AG10803 (cell line): ENCODE data around the gene NXPH1.

Experiments
- DNase-seq: peaks from one replicate; pipeline ENCODE4 v3.0.0; 2010; ENCODE audit warnings: low read depth
- H3K4me3 ChIP-seq: 2 replicates; pipeline ENCODE4 v1.5.1; 2011; ENCODE audit warnings: mild to moderate bottlenecking, low read length, control low read depth
- CTCF ChIP-seq: conservative IDR thresholded peaks from 2 replicates; pipeline ENCODE4 v1.5.1; 2011; ENCODE audit warnings: mild to moderate bottlenecking, low read length, control low read depth, inconsistent platforms

Gene NXPH1

GRCh38 chr7:8442051-8442813 is 8.8 kb downstream of the NXPH1 start:
- TF ChIP-seq CTCF: no peak

GRCh38 chr7:8442814-8443304 is 9.4 kb downstream of the NXPH1 start:
- H3K4me3 ChIP-seq: no peak overlapping the region
- no peak for TF ChIP-seq CTCF
- peak; percentile 3 for DNase-seq

More at GRCh38 chr7:8442051-8442813, 8.8 kb downstream of the NXPH1 start:
- no peak for DNase-seq
- H3K4me3 ChIP-seq: no peak overlapping the region

DNA sequence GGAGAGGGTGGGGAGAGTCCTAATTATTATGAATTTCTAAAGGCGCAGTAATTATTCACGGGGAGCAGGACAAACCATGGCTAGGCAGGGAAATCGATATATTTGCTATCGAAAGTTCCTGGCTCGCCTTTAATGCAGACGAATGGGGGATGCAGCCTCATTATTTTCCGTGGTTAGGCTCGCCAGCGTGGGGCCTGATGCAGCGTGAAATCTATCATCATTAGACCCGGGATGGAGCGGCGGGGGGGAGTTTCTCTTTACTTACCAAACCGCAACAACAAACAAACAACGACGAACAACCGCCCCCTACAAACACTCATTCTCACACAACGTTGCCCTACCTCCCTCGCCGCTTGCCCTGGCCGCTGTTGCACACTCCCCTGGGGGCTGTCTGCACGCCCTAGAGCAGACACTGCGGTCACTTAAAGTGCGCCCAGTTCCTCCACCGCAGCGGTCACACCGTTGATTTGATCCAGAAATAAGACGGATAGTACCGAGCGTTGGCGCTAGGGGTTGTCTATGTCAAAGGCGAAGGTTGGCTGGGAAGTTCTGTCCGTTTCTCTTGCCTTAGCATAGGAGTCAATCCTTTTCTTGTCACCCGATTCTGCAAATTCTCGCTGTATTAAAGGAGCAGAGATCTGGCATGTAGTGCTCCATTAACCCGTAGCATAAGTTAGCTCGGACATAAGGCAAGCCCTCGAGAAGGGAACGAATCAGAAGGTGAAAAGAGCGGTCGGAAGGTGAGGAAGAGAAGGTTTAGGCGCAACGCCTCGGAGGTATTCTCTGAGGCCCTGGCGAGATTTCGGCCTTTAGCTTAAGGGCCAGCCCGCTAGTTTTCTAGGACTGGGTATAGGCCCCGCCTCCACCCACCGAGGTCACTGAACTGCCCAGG is 10.4 kb downstream of the NXPH1 start:
- H3K4me3 ChIP-seq: no peak overlapping the region
- DNase-seq: no peak
- no peak for TF ChIP-seq CTCF

DNA sequence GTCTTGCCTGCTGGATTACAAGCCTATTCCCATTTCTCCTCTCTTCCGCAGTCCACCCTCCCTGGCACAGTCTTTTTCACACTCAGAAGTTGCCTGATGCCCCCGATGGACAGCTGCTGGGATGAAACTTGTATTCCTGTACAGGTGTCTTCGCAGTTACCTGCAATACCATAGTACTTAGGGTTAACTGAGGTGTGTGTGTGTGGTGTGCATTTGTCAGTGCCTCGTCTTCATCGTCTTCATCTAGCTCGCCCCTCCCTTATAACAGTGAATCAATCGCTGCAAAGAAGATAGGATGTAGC is 11.0 kb downstream of the NXPH1 start:
- TF ChIP-seq CTCF: no peak
- no peak overlapping the region for H3K4me3 ChIP-seq
- no peak for DNase-seq

GRCh38 chr7:8453535-8453934 is 20.1 kb downstream of the NXPH1 start:
- no peak for TF ChIP-seq CTCF
- H3K4me3 ChIP-seq: no peak overlapping the region
- no peak for DNase-seq

- no peak for TF ChIP-seq CTCF
- H3K4me3 ChIP-seq: no peak overlapping the region
- DNase-seq: no peak
Measured at GRCh38 chr7:8455426-8455825, 22.0 kb downstream of the NXPH1 start.
